ENCODE data around the gene CFAP97. TPM values are rescaled to one million over a fixed set of nuclear protein-coding genes. Genes with fewer than 3 reads are reported as not detected.

Gene CFAP97
- total RNA-seq, 1 donor from 2014 or later: 9.8 TPM

DNA sequence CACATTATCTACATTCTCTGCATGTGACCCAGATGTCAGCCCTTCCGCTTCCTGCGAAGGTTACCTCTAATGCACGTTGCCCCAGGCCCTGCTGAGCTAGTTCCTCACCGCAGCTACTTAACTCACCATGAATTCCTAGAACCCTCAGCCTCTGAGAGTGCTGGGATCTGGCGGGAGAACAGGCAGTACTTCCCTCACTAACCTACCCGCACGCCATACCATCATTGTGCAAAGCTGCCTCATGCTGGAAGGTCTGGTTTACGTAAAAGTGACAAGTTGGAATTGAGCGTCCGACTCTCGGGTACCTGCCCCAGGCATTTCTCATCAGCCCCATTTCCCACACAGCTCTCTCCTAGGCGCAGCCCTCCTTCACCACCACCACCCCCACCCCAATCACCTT, 54.4 kb downstream of the CFAP97 start:
- DNase-seq: peak; percentile 31
- no peak for ATAC-seq
- intact Hi-C loops (cut with micrococcal nuclease): no loop called here

DNA sequence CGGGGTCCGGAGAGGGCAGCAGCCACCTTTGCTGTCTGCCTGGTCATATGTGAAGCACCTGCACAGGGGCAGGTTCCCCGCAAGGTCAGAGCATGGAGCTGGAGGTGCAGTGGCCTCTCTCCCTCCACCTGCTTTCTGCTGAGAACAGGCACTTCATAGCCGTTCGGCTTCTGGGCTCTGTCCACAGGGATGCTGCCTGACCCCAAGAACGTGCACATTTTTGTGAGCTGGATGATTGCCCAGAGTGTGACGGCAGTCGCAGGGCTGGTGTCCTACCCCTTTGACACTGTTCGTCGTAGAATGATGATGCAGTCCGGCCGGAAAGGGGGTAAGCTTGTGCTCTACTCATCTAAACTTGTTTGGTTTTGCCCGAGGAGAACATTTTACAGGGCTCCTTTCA, 58.2 kb downstream of the CFAP97 start:
- intact Hi-C loops (cut with micrococcal nuclease): no loop called here
- peak; percentile 71 for DNase-seq
- peak; percentile 20 for ATAC-seq

DNA sequence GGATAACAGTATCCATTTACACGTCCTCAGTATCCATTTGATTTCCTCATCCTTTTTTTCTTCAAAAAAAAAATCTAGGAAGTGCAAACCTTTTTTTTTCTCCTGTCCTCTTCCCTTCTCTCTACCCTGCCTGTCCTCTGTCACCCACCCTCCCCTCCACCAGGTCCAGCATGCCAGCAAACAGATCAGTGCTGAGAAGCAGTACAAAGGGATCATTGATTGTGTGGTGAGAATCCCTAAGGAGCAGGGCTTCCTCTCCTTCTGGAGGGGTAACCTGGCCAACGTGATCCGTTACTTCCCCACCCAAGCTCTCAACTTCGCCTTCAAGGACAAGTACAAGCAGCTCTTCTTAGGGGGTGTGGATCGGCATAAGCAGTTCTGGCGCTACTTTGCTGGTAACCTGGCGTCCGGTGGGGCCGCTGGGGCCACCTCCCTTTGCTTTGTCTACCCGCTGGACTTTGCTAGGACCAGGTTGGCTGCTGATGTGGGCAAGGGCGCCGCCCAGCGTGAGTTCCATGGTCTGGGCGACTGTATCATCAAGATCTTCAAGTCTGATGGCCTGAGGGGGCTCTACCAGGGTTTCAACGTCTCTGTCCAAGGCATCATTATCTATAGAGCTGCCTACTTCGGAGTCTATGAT, 59.1 kb downstream of the CFAP97 start:
- ATAC-seq (no peak), DNase-seq (peak; percentile 41)
- intact Hi-C loops (cut with micrococcal nuclease): no loop called here

DNA sequence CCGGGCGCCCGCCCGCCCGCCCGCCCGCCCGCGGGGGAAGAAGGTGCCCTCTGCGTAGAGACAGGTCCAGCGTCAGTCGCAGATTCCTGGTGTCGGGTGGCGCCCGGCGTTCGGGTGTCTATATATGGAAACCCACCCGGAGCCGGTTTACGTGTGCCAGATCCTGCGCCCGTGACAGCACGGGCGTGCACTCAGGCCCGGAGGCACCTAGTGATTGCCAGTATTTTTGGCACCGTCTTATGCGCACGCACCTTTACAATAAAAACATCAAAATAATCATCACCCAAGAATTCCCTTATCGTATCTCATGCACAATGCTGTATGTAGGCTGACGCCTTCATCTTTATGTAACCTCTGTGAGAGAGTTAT, 60.2 kb downstream of the CFAP97 start:
- peak; percentile 84 for DNase-seq
- ATAC-seq: peak; percentile 32
- intact Hi-C loops (cut with micrococcal nuclease): no loop called here

DNA sequence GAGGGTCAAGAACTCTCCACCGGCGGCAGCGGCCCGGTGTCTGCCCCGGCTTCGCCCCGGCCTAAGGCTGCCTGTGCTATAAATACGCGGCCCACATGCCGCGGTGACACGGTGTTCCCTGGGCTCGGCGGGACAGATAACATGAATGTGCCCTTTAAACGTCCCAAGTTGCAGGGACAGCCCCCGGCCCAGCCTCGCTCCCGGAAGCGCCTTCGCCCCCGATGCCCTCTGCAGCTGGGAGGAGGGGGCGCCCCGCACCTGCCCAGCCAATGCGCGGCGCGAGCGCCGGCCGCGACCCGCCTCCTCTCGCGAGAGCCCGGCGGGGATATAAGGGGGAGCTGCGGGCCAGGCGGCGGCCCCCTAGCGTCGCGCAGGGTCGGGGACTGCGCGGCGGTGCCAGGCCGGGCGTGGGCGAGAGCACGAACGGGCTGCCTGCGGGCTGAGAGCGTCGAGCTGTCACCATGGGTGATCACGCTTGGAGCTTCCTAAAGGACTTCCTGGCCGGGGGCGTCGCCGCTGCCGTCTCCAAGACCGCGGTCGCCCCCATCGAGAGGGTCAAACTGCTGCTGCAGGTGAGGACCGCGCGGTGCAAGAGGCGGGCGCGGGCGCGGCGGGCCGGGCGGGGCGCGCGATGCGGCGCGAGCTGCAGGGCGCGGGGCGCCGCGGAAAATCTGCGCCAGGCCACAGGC, 60.7 kb downstream of the CFAP97 start, which contains the start of gene SLC25A4:
TSS of gene SLC25A4 (plus strand) at position 355 of the 689 bp plus-strand sequence. CDS start at position 462, 107 bp downstream.
- intact Hi-C loops (cut with micrococcal nuclease): no loop called here
- ATAC-seq (peak; percentile 88), DNase-seq (peak; percentile 95)

DNA sequence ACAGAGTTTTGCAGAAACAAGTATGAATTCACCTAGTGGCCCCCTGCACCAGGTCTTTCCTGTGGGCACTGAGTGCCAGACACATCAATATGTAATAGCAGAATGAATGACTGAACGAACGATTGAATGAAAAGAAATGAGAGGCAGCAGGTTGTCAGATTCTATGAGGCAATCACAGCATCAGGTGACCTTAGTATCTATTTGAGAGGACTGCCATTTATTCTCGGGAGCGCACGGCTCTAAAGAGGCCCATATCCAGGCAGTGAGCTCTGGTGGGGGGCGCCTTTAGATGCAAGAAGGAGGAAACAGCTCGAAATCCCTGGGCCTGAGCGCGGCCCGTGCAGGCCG, 61.3 kb downstream of the CFAP97 start:
- no peak for DNase-seq
- no peak for ATAC-seq
- intact Hi-C loops (cut with micrococcal nuclease): no loop called here

DNA sequence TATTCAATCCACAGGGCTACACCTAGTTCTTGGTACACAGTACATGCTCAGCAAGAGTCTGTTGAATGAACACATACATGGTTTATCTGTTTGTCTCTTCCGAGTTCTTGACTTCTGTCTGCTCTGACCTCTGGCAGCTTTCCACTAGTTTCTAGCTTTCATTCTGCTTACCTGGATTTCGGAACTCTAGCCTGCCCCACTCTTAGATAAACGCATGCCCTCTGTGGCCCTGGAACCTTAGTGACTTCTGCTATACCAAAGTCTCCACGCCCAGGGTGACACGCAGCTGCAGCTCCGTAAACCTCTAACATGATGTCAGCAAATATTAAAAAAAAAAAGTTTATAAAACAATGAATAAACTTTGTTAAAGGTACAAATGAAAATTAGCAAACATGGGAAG, 62.0 kb downstream of the CFAP97 start:
- intact Hi-C loops (cut with micrococcal nuclease): no loop called here
- no peak for DNase-seq
- peak; percentile 3 for ATAC-seq

DNA sequence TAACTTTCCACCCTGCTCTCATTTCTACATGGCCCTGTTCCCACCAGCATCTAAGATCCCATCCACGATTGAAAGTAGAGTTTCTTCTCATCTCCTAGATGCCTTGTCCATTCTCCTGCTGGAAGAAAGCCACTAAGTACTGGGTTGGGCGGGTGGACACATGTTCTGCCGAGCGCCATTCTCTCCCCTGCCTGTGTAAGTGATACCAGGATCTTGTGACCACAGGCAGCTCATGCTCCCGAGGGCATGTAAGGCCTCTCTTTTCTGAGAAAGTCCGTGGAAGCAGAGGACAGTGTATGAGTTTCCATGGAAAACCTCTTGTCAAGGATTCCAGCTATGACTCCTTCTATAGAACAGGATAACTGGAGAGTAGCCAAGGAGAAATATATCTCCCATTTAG, 64.1 kb downstream of the CFAP97 start:
- ATAC-seq (no peak), DNase-seq (no peak)
- intact Hi-C loops (cut with micrococcal nuclease): no loop called here

DNA sequence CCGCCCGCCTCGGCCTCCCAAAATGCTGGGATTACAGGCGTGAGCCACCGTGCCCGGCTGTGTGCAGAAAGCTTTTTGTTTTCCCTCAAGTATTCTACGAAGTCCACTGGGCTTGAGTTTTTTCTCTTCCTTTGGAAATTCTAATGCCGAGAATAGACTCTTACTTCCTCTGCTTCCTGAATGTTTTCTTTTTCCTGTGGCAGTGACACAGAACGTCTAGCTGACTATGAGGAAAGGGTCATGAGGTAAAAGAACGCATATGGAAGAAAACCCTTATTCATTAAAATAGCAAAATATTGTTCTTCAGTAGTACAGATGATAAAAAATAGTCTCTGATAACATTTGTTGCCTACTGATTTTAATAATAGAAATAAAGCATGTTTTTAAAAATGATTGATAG, 65.6 kb downstream of the CFAP97 start:
- ATAC-seq (no peak), DNase-seq (no peak)
- intact Hi-C loops (cut with micrococcal nuclease): no loop called here

DNA sequence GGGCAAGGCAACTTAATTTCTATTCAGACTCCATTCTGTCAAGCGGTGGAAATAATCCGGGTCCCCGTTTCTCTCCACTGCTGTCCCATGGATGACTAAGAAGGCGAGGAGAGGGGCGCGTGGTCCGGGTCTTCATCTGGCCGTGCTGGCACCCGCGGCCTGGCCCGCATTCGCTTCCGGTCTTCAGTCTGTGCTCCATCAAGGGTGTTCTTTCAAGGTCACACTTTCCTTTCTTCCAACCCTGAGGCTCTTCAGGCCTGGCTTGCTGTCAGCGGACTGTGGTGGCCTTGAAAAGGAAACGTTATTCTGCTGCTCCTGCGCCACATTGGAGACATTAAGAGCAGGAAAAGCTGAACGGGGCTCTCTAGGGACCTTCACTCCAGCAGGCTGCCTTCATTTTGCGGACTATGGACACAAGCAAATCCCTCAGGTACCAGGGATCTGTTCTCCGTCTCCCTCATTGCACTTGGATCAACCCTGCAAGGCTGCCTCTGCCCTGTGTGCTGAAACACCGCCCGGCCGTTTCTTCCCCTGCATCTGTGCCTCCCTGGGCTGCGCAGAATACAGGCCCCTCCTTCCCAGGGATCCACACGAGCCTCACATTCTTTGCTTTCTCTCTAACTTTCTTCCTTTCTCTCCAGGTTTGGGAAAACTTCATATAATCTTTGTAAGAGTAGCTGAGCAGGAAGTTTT, 66.4 kb downstream of the CFAP97 start:
- intact Hi-C loops (cut with micrococcal nuclease): no loop called here
- DNase-seq (peak; percentile 59), ATAC-seq (peak; percentile 69)

DNA sequence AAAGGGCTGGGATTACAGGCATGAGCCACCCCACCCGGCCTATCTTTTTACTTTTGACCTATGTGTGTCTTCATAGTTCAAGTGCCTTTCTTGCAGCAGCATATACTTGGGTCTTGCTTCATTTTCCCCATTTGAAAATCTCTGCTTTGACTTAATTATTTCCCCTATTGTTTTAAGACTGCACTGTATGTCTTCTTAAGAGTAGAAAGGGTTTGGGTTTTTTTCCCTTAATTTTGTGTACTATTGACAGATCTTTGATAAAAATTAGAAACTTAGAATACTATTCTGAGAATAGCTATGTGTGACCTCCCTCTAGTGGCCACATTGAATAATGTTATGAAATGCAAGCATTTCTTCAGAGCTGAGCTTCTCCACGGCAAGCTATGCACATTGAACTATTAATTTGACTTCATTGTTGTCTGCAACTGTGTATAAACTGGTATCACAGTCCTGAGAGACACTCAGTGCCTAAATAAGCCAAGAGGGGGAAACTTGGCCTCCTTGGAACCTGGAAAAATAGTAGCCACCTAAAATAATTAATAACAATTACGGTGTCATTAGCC, 69.4 kb downstream of the CFAP97 start:
- intact Hi-C loops (cut with micrococcal nuclease): loop anchor here (2.0 kb wide), 1 partner anchor 96 kb away; no protein-coding TSS in a partner anchor
- ATAC-seq: peak; percentile 35
- DNase-seq: no peak

DNA sequence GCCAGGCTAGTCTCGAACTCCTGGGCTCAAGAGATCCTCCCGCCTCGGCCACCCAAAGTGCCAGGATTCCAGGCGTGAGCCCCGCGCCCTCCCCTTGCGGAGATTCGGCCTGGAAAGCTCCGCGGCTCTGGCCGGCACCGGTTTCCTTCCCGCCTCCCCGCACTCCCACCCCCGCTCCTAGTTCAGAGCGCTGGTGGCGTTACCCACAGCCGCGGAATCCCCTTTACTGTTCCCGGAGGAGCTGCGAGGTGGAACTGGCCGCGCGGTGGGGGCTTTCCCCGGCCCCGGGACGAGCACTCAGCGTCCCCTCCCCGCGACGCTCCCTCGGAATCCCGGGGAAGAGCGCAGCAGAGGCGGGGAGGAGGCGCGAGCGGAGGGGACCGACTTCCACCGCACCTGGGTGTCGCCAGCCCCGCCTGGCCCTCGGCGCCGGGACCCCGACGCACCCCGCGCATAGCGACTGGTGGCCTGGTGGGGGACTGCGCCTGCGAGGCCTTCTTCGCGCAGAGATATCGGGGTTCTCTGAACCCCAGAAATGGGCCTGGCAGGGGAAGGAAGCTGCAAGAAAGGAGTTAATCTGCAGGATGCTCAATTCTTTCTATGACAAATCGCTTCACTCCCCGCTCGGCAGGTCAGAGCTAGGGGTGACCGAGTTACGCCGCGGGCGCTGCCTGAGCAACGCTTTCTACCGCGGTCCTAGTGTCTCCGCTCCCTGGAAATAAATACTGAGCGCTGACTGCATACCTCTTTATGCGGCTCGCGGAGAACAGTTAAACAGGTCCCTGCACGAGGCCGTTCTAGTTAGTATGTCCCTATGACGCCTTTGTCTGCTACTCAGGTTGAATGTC, 75.3 kb downstream of the CFAP97 start:
- intact Hi-C loops (cut with micrococcal nuclease): no loop called here
- ATAC-seq: peak; percentile 72

DNA sequence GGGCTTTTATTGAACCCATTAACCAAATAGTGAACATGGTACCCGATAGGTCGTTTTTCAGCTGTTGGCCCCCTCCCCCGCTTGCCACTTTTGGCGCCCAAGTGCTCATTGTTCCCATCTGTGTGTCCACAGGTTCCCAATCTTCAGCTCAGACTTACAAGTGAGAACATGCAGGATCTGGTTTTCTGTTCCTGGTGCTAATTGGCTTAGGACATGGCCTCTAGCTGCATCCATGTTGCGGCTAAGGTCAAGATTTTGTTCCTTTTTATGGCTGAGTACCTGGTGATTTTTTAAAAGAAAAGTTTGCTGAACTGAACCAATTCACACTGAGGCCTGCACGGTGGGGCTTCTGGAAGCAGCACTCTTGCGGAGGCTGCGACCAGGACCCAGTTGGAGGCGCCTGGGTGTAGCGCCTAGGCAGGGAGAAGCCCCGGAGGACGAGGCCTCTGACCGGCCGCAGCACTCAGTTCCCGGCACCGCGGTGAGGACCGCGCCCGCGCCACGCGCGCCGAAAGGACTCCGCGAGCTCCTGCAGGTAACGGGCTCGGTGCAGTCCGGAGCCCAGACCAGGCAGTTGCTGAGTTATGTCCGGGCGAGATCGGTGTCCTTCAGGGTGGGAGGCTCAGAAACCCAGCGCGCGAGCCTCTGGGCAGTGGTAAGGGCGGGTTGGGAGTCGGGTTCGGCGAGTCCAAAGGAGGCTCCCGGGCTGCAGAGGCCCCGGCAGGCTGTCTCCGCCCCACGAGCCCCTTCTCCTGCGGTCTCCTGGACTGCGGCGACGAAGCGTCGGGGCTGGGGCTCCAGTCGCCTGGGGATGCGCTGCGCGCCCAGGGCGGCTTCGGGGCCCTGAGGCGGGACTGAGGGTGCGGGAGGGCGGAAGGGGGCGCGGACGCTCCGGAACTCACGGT, 76.5 kb downstream of the CFAP97 start:
- DNase-seq (peak; percentile 54), ATAC-seq (peak; percentile 63)
- intact Hi-C loops (cut with micrococcal nuclease): no loop called here

More for the DNA sequence above, 75.3 kb downstream of the CFAP97 start:
- DNase-seq: peak; percentile 53

DNA sequence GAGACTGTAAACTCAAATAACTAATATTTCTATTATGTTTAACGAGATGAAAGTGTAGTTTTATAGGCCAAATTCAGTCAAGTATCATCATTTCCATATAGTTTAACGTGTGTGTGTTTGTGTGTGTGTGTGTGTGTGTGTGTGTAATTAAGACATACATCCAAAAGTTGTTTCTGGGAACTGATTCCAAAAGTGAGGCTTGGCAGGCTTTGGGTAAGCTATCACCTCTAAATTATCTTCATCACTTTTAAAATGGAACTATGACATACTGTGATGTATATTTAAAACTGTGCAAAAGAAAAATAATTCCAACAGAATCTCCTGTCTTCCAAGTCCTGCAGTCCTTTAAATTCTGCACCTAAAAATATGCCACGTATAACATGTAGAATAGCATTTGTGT, 79.8 kb downstream of the CFAP97 start:
- ATAC-seq: no peak
- intact Hi-C loops (cut with micrococcal nuclease): no loop called here
- no peak for DNase-seq

DNA sequence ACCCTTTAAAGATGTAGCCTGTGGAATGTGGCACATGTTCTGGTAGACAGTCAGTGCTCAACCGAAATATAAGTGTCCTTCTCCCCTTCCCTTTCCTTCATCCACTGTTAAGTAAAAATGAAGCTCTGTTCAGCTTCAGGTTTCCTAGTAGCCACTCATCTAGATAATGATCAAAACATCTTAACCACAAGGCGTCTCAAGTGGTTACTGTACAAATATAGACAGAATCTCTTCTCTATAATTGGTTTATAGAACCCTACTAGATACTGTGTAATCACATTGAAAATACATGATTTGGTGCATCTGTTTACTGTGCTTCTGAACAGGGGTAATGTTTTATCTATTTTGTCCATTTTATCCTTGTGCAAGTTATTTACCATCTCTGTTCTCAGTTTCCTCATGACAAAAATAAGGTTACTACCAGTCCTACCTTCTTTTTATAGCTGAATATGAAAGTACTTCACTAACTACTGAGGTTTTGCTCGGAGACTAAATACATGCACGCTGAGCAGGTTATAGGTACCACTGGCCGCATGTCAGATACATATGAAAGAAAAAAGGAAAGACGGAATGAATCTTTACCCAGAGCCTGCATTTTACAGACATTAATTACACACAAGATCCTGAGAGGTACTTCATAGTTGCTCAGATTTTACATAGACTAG, 81.0 kb downstream of the CFAP97 start:
- DNase-seq: no peak
- intact Hi-C loops (cut with micrococcal nuclease): no loop called here
- ATAC-seq: no peak

DNA sequence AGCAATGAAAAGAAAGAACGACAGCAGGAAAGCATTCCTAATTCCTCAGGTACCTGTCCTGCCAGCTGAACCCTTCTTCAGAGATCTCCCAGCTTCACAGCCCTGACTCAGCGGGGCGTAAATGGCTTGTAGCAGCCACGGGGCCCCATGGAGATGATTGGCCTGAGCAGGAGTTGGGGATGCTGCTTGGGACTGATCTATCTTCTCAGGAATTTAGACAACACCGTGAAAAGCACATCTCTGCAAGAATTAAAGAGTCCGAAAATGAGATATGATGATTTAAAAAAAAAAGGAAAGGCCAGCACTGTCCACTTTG, 83.2 kb downstream of the CFAP97 start:
- intact Hi-C loops (cut with micrococcal nuclease): no loop called here
- ATAC-seq: no peak

DNA sequence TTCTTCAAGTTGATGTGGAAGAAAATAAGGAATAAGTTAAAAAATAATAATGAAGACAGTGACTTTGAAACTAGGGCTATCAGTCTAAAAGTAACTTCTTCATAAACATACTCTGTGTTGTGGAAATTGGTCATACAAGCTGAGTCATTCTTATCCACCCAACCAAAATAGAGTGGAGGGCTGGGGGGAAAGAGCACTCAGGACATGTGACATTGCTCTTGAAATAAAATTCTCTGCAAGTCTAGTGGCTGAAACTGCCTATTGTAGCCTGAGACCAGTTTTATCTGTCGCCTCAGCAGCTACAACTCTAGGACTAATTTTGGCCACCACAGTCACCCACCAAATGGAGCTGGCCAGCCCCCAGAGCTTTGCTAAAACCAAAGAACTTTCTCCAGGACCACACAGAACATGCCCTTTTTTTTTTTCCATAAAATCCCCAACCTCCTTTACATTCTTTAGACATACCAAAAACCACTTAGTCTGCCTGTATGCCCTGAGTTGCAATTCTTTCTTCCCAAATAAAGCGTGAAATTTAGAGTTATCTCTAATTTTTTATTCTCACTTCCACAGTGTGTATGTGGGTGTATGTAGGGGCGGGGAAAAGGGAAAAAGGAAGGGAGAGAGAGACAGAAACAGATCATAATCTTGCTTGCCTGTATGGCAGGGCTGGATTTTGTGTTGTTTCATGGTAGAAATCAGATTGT, 83.7 kb downstream of the CFAP97 start:
- peak; percentile 77 for ATAC-seq
- DNase-seq: no peak
- intact Hi-C loops (cut with micrococcal nuclease): no loop called here

More for the DNA sequence above, 83.2 kb downstream of the CFAP97 start:
- no peak for DNase-seq
